ENCODE measurements around the gene KCNJ6.

KCNJ6 gene

DNA sequence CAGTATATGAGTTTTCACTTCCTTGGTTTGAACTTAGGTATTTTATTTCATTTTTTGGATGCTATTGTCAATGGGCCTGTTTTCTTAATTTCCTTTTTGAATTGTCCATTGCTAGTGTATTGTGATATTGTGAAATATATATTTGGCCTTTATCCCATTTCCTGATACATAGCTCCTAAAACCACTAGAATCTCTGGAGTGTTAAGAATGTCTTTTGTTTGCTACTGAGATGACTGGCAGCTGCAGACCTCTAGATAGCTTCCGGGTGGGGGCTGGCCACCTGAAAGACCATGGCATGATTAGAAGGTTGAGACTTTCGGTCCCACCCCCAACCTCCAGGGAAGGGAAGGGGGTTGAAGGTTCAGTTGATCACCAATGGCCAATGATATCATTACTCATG lies 245.4 kb downstream of the KCNJ6 start:
- Histone ChIP-seq H3K9me3 (ENCODE audit: severe bottlenecking) (no peaks in the 10 kb centered on the region), H3K4me3 (ENCODE audit: severe bottlenecking) (no peak overlapping the region), H3K4me1 (ENCODE audit: insufficient read depth, poor library complexity, severe bottlenecking) (peaks cover 14% of the 10 kb centered on the region), H3K36me3 (ENCODE audit: low read depth) (no peaks in the 10 kb centered on the region), H3K27me3 (ENCODE audit: insufficient read depth, poor library complexity, severe bottlenecking) (no peaks in the 10 kb centered on the region), H3K27ac (ENCODE audit: poor library complexity, severe bottlenecking) (peak overlapping the region; percentile 34)
- TF ChIP-seq, protein P1, sequence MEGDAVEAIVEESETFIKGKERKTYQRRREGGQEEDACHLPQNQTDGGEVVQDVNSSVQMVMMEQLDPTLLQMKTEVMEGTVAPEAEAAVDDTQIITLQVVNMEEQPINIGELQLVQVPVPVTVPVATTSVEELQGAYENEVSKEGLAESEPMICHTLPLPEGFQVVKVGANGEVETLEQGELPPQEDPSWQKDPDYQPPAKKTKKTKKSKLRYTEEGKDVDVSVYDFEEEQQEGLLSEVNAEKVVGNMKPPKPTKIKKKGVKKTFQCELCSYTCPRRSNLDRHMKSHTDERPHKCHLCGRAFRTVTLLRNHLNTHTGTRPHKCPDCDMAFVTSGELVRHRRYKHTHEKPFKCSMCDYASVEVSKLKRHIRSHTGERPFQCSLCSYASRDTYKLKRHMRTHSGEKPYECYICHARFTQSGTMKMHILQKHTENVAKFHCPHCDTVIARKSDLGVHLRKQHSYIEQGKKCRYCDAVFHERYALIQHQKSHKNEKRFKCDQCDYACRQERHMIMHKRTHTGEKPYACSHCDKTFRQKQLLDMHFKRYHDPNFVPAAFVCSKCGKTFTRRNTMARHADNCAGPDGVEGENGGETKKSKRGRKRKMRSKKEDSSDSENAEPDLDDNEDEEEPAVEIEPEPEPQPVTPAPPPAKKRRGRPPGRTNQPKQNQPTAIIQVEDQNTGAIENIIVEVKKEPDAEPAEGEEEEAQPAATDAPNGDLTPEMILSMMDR (IDR thresholded peaks at IDR 0.05; ENCODE audit: poor library complexity, severe bottlenecking), result no peak
- no peak for DNase-seq (ENCODE audit: low spot score)
- peak; percentile 70 for ATAC-seq (ENCODE audit: low read depth)

DNA sequence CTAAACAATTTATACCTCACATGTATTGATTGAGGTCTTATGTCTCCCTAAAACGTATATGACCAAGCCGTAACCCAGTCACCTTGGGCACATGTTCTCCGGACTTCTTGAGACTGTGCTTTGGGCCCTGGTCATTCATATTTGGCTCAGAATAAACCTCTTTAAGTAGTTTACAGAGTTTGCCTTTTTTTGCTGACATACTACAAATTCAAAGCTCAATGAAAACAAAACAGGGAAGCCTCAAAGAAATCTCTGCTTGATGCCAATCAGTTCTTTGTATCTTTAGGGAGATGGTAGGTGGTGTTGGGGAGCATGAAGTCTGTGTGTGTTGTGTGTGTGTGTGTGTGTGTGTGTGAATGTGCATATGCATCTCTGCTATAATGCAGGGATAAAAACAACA lies 247.0 kb downstream of the KCNJ6 start:
- DNase-seq (ENCODE audit: low spot score) (no peak), ATAC-seq (ENCODE audit: low read depth) (no peak)
- TF ChIP-seq, protein P1 (IDR thresholded peaks at IDR 0.05; ENCODE audit: poor library complexity, severe bottlenecking), result no peak
- no peaks in the 10 kb centered on the region for H3K36me3 ChIP-seq (ENCODE audit: low read depth)
- no peak overlapping the region for H3K27ac ChIP-seq (ENCODE audit: poor library complexity, severe bottlenecking)
- H3K27me3 ChIP-seq (ENCODE audit: insufficient read depth, poor library complexity, severe bottlenecking), result no peaks in the 10 kb centered on the region
- no peak overlapping the region for H3K4me3 ChIP-seq (ENCODE audit: severe bottlenecking)
- no peaks in the 10 kb centered on the region for H3K9me3 ChIP-seq (ENCODE audit: severe bottlenecking)
- peaks cover 14% of the 10 kb centered on the region for H3K4me1 ChIP-seq (ENCODE audit: insufficient read depth, poor library complexity, severe bottlenecking)

DNA sequence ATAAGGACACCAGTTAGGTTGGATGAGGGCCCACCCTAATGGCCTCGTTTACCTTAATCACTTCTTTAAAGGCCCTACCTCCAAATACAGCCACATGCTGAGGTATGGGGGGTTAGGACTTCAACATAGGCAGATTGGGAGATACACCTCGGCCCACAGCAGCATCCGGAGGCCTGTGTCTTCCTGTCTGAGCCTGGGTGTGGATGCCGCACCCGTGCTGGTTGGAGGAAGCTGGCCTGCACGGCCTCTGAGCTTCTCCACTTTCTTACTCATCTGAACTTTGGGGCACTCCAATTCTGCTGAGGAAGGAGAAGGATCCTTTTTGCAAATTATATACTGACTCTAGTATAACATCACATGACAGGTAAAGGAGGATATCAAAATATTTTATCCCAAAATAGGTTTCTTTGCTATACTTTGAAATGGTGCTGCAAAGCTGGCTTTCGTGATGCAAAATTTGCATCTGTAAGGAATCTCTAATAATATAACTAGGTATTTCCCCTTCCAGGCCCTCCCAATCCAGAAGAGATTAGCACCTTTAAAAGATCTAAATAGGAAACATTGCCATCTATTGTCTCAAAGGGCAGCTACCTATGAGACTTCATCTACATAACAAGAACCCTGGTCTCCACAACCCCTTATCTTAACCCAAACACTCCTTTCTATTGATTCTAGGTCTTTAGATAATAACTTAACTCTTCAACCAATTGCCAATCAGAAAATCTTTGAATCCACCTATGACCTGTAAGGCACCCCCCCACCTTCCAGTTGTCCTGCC lies 247.6 kb downstream of the KCNJ6 start:
- DNase-seq (ENCODE audit: low spot score), result no peak
- Histone ChIP-seq H3K27ac (ENCODE audit: poor library complexity, severe bottlenecking) (no peak overlapping the region), H3K4me1 (ENCODE audit: insufficient read depth, poor library complexity, severe bottlenecking) (peaks cover 14% of the 10 kb centered on the region), H3K27me3 (ENCODE audit: insufficient read depth, poor library complexity, severe bottlenecking) (no peaks in the 10 kb centered on the region), H3K9me3 (ENCODE audit: severe bottlenecking) (no peaks in the 10 kb centered on the region), H3K36me3 (ENCODE audit: low read depth) (no peaks in the 10 kb centered on the region), H3K4me3 (ENCODE audit: severe bottlenecking) (no peak overlapping the region)
- ATAC-seq (ENCODE audit: low read depth), result no peak
- TF ChIP-seq, protein P1 (IDR thresholded peaks at IDR 0.05; ENCODE audit: poor library complexity, severe bottlenecking), result no peak

DNA sequence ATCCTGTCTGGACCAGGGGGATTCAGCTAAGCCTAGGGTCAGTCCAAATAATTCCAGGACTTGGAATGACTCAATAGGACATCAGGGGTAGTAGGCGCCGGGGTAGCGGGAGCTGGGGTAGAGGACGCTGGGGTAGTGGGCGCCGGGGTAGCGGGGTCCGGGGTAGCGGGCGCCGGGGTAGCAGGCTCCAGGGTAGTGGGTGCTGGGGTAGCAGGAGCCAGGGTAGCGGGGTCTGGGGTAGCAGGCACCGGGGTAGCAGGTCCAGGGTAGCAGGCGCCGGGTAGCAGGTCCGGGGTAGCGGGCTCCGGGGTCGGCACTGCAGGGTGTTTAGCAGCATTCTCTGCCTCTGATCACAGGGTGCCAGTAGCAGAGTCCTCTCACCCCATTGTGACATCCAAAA lies 248.9 kb downstream of the KCNJ6 start:
- Histone ChIP-seq H3K4me3 (ENCODE audit: severe bottlenecking) (no peak overlapping the region), H3K9me3 (ENCODE audit: severe bottlenecking) (no peaks in the 10 kb centered on the region), H3K27me3 (ENCODE audit: insufficient read depth, poor library complexity, severe bottlenecking) (no peaks in the 10 kb centered on the region), H3K4me1 (ENCODE audit: insufficient read depth, poor library complexity, severe bottlenecking) (peaks cover 14% of the 10 kb centered on the region), H3K27ac (ENCODE audit: poor library complexity, severe bottlenecking) (no peak overlapping the region), H3K36me3 (ENCODE audit: low read depth) (no peaks in the 10 kb centered on the region)
- no peak for DNase-seq (ENCODE audit: low spot score)
- TF ChIP-seq, protein P1 (IDR thresholded peaks at IDR 0.05; ENCODE audit: poor library complexity, severe bottlenecking), result no peak
- no peak for ATAC-seq (ENCODE audit: low read depth)

Measured in RWPE2 (cell line).